ENCODE results near the gene RMND5B. TPM values are rescaled to one million over a fixed set of nuclear protein-coding genes. Genes with fewer than 3 reads are reported as not detected.
A peak's percentile ranks its signal among the peaks of the same experiment; 100 is the strongest.

Gene RMND5B
- total RNA-seq, 1 donor from 2014 or later = 32.6 TPM

- no peaks in the 10 kb centered on the region for H3K36me3 Mint-ChIP-seq
- no peak for TF ChIP-seq CTCF (IDR thresholded peaks at IDR 0.05; ENCODE audit: unreplicated experiment)
- no peaks in the 10 kb centered on the region for H3K9me3 Mint-ChIP-seq
- H3K4me3 Mint-ChIP-seq = no peak overlapping the region
- no peak overlapping the region for H3K27ac Mint-ChIP-seq
- H3K4me1 Mint-ChIP-seq = peaks cover 26% of the 10 kb centered on the region
- DNase-seq (ENCODE audit: low spot score in 2 of 2, unreplicated experiment in 2 of 2) = no peak
- H3K27me3 Mint-ChIP-seq (ENCODE audit: low read depth) = peaks cover 17% of the 10 kb centered on the region
These were observed 20.3 kb upstream of the RMND5B start for GRCh38 chr5:178110511-178110910.

- no peak for TF ChIP-seq CTCF (IDR thresholded peaks at IDR 0.05; ENCODE audit: unreplicated experiment)
- H3K4me1 Mint-ChIP-seq = peaks cover 38% of the 10 kb centered on the region
- H3K9me3 Mint-ChIP-seq = no peaks in the 10 kb centered on the region
- H3K4me3 Mint-ChIP-seq = no peak overlapping the region
- H3K27me3 Mint-ChIP-seq (ENCODE audit: low read depth) = peaks cover 22% of the 10 kb centered on the region
- H3K36me3 Mint-ChIP-seq = no peaks in the 10 kb centered on the region
- no peak overlapping the region for H3K27ac Mint-ChIP-seq
- DNase-seq (ENCODE audit: low spot score in 2 of 2, unreplicated experiment in 2 of 2) = no peak
These were observed 18.9 kb upstream of the RMND5B start for GRCh38 chr5:178111925-178112324.

GRCh38 chr5:178112545-178112944 lies 18.3 kb upstream of the RMND5B start:
- TF ChIP-seq CTCF (IDR thresholded peaks at IDR 0.05; ENCODE audit: unreplicated experiment) = no peak
- Mint-ChIP-seq H3K4me1 (peaks cover 38% of the 10 kb centered on the region), H3K27me3 (ENCODE audit: low read depth) (peaks cover 22% of the 10 kb centered on the region), H3K27ac (no peak overlapping the region), H3K4me3 (peak overlapping the region; percentile 78), H3K36me3 (no peaks in the 10 kb centered on the region), H3K9me3 (no peaks in the 10 kb centered on the region)
- no peak for DNase-seq (ENCODE audit: low spot score in 2 of 2, unreplicated experiment in 2 of 2)

GRCh38 chr5:178113141-178113787 lies 17.6 kb upstream of the RMND5B start, which contains the start of gene N4BP3:
TSS of gene N4BP3 (plus strand) at chr5:178113532. CDS start at chr5:178119584, 6,052 bp downstream.
- Mint-ChIP-seq H3K9me3 (no peaks in the 10 kb centered on the region), H3K27me3 (ENCODE audit: low read depth) (peaks cover 22% of the 10 kb centered on the region), H3K27ac (peak within 1 kb of the TSS; percentile 67), H3K4me1 (peaks cover 32% of the 10 kb centered on the region), H3K4me3 (peak within 1 kb of the TSS; percentile 79), H3K36me3 (no peaks in the 10 kb centered on the region)
- peak; percentile 67 to 75 for DNase-seq (ENCODE audit: low spot score in 2 of 2, unreplicated experiment in 2 of 2)
- no peak for TF ChIP-seq CTCF (IDR thresholded peaks at IDR 0.05; ENCODE audit: unreplicated experiment)

- peaks cover 30% of the 10 kb centered on the region for H3K4me1 Mint-ChIP-seq
- H3K36me3 Mint-ChIP-seq = no peaks in the 10 kb centered on the region
- DNase-seq (ENCODE audit: low spot score in 2 of 2, unreplicated experiment in 2 of 2) = no peak
- peaks cover 22% of the 10 kb centered on the region for H3K27me3 Mint-ChIP-seq (ENCODE audit: low read depth)
- no peak for TF ChIP-seq CTCF (IDR thresholded peaks at IDR 0.05; ENCODE audit: unreplicated experiment)
- H3K9me3 Mint-ChIP-seq = no peaks in the 10 kb centered on the region
- peak overlapping the region; percentile 79 for H3K4me3 Mint-ChIP-seq
- H3K27ac Mint-ChIP-seq = peak overlapping the region; percentile 67
These were observed 16.9 kb upstream of the RMND5B start for GRCh38 chr5:178113841-178114324.
